ENCODE results near the gene ZSWIM2.
"Not testable (repeated sequence)": the region's sequence is repeated elsewhere in the genome, so short reads cannot be mapped to it uniquely, and the experiment has no call there.

The ZSWIM2 gene

GRCh38 chr2:186841940-186842339 lies 7.0 kb downstream of the ZSWIM2 start:
- no peak for DNase-seq

DNA sequence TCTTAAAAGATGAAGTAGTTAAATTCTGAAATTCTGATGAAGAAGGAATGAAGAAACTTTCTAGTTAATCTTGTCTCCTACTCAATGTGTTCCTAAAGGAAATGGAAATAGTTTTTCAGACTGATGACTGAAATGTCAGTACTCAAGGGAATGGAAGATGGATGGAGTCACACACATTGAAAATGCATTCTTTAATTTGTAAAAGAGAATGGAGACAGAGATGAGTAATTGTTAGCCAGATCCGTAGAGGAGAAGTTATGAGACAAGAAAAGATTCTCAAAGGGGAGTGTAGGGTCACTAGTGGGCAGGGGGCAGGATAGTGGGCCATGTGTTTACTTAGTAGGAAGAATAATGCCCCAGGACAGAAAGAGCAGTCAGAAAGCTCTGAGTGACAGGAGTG lies 13.3 kb downstream of the ZSWIM2 start:
- DNase-seq = no peak

DNA sequence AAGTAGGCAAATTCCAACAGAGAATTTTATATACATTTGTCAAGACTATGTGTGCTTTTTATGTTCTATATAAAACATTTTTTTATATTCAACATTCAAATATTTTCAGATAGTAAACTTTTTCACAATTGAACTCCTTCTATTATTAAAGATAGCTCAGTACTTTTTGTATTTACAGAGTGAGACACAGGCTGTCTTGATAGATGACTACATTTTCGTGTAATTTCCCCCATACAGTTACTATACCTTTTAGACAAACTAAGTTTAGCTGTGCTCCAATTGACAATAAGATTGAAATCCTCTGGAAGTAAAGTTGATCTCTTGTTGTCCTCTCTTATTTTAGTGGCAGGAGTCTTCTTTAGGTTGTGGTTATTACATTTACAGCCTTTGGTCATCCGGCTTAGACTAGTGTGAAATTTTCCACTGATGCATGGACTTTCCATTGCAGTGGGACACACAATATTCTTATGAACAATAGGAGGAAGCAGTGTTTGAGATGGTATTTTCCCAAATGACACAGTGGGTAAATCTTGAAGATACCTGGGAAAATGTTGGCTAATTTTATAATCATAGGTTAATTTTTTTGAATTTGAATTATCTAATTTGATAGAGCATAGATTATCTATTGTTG lies 21.0 kb downstream of the ZSWIM2 start:
- no peak for DNase-seq

- DNase-seq = no peak
These were observed 21.6 kb downstream of the ZSWIM2 start for GRCh38 chr2:186827411-186827810.

DNA sequence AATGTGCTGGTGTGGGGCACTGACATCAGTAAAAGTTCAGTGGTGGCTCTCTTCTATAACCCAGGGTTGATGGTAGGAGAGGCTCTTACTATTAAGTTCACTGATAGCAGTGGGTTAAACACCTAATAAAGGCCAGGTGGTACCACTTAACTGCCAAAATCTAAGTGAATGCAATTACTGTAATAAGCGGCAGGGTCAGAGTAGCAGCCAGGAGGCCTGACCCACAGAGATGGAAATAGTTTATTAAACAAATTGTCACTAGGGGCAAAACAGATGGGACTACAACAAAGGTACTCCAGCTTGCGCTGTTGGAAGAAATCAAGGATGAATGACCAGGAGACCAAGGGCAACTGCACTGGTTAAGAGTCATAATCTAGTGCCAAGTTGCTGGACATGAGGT lies 26.6 kb downstream of the ZSWIM2 start:
- no peak for DNase-seq

DNA sequence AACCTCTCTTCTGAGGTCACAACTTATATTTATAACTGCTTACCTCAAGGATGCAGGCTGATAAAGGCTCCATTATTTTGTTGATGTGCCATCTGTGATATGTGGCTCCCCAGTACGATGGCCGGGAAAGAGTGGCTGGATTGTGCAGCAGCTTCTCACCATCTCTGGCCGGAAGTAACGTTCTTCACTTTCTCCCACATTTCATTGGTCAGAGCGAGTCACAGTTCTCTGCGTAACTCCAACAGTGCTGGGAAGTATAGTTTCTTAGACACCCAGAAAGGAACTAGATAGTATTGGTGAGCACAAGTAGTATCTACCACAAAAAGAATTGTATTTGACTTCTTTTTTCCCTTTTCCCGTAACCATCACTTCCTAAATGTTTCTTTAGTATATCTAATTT lies 28.7 kb downstream of the ZSWIM2 start:
- no peak for DNase-seq

- DNase-seq = not testable (repeated sequence)
These were observed 37.2 kb downstream of the ZSWIM2 start for GRCh38 chr2:186811760-186812159.

GRCh38 chr2:186806591-186806990 lies 42.4 kb downstream of the ZSWIM2 start:
- no peak for DNase-seq

DNA sequence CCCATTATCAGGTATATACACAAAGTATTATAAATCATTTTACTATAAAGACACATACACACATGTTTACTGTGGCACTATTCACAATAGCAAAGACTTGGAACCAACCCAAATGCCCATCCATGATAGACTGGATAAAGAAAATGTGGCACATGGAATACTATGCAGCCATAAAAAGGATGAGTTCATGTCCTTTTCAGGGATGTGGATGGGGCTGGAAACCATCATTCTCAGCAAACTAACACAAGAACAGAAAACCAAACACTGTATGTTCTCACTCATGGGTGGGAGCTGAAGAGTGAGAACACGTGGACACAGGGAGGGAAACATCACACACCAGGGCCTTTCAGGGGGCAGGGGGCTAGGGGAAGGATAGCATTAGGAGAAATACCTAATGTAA lies 50.4 kb downstream of the ZSWIM2 start:
- DNase-seq = not testable (repeated sequence)

DNA sequence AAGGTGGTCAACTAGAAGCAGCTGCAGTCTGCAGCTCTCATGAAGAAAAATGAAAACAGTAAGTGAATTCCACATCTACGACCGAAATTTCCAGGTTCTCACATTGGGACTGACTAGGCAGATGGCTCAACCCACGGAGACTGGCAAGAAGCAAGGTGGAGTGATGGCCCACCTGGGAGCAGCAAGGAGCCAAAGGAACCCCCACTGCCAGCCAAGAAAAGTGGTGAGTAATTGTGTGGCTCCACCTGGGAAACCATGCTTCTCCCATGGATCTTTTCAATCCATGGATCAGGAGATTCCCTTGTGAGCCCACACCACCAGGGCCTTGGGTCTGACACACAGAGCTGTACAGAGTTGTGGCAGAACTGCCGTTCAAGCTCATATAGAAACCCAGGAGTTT lies 64.0 kb downstream of the ZSWIM2 start:
- no peak for DNase-seq

DNA sequence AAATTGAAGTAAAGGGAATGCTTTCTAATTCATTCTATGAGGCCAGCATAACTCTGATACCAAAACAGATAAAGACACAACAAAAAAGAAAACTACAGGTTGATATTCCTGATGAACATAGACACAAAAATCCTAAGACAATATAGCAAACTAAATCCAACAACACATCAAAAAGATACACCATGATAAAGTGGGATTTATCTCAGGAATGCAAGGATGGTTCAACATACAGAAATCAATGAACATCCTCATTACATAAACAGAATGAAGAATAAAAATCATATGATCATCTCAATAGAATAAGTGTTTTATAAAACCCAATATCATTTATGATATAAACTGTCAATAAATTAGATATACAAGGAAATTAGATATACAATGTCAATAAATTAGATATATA lies 65.7 kb downstream of the ZSWIM2 start:
- no peak for DNase-seq

- DNase-seq = no peak
These were observed 68.2 kb downstream of the ZSWIM2 start for GRCh38 chr2:186780701-186781316.
